ENCODE measurements around the gene TENT4A.

Gene TENT4A

DNA sequence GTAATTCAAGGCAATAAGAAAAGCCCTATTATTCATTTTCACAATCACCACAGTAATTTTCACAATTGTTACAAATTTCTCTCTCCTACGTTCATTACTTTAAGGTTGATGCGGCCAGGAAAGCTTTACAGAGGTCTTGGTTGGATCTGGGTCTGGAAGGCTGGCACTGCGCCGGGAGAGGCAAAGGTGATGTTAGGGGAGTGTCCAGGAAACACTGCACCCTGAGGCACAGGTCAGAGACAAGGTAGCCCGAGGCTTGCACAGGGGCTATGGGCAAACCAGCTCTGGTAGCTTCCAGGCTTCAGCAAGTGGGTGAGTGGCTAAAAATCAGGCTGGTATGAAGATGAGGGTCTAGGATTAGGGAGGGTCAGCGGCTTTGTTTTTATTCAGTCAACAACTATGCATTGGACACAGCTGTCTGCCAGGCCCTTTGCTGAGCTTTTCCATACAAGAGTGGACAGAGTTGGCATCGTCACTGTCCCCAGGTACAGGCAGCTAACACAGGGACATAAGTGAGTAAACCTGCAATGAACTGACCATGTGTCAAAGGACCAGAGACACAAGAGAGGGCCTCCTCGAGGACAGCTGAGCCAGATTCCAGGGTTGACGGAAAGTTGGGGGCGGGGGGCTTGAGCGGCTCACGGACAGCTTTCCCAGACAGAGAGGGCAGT, 12.4 kb upstream of the TENT4A start:
- no peak for DNase-seq

DNA sequence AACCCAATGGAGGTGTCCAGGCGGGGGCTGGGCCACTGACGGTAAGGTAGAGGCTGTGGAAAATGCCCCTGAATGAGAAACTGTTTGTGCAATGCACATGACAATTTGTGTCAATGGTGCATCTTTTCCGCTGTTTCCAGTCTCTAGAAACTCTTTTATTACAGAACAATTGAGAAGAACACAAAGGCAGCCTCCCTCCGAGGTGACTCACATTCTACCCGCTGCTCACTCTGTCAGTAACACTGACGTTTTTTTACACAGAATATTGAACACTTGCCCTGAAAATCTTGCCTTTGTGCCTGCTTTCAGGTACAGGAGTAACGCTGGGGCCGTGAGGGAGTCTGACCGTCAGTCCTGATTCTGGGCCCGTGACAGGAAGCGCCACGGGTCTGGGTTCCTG, 11.7 kb upstream of the TENT4A start:
- DNase-seq, result no peak

GRCh38 chr5:6702633-6703032, 10.6 kb upstream of the TENT4A start:
- DNase-seq, result no peak

- no peak for DNase-seq
Measured at GRCh38 chr5:6703806-6704205, 9.4 kb upstream of the TENT4A start.

DNA sequence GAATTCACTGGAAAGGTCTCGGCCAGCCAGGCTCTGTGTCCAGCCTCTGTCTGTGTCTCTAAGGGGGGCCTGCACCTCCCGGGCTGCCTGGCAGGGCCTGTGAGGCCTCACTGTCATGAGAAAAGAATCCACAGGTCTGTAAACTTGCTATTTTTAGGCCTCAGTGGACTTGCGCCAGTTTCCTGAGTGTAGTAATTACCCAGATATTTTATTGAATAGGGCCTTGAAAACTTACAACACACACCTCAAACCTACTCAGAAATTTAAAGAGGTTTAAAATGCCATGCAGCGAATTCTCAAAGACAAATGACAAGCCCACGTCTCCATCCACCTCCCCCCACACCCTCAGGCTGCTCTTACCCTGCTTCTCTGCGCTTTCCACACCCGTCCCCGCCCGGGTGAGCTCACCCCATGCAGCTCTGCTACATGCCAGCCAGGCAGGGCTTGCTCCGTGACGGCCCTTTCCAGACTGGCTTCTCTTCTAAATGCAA, 8.8 kb upstream of the TENT4A start:
- DNase-seq, result no peak

DNA sequence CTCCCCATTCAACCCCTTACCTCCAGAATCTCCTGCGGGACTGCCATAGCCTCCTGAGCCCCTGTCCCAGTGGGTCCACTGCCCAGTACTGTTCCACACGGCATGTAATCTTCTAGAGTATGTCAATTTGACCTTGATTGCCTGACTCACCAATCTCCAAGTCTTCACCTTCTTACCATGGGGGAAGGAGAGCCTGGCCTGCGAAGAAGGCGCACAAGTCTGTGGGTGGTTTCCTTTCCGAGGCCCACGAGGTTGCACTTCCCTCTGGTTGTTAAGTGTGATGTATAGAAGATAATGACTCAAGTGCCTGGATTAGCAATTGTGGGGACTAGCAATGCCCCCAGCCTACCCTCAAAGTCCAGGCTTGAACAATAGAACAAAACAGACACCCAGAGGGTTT, 8.1 kb upstream of the TENT4A start:
- DNase-seq, result no peak

DNA sequence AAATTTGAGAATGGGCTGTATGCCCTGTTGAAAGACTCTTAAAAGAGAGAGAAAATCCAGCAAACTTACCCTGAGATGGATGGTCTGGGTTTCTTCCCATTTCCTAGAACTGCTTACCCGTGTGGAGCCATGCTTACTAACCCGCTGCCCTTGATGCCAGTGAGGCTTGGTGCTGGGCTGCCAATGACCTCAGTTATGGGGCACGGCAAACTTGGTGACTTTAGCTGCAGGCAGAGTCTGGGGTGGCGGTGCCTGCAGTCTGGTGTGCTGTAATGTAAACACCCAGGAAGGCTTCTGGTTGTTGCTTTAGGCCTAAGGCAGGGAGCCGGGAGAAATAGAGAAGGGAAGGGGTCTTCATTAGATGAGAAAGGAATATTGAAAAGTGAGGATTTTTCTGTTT, 7.3 kb upstream of the TENT4A start:
- DNase-seq, result no peak

DNA sequence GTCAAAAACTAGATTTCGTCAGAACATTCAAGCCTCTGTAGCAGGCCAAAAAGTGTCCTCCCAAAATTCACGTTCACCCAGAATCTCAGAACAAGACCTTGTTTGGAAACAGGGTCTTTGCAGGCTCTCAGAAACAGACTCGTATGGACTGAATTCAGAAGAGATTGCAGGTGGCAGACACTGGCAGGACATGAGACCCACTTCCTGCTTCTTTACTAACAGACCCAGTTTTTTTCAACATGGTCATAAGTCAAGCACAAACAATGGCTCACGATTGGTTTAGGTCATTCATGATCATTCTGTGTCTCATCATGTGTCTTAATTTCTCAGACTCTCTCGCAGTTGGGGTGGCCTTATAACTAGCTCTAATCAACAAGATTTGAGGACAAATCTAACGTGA, 5.4 kb upstream of the TENT4A start:
- DNase-seq, result no peak

DNA sequence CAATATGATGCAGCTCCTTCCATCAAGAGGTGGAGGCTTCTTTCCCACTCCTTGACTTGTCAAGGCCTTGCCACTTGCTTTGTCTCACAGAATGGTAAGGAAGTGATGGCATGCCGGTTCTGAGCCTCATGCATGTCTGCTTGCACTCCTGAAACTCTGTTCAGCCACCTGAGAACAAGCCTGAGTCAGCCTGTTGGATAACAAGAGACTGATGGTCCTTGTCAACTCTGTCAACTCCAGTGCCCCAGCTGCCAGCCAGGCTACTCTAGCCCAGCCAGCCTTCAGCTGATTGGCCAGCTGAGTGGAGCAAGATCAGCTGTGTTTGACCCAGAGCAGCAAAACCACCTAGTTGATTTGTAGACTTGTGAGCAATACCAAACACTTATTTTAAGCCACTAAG, 4.4 kb upstream of the TENT4A start:
- no peak for DNase-seq

DNA sequence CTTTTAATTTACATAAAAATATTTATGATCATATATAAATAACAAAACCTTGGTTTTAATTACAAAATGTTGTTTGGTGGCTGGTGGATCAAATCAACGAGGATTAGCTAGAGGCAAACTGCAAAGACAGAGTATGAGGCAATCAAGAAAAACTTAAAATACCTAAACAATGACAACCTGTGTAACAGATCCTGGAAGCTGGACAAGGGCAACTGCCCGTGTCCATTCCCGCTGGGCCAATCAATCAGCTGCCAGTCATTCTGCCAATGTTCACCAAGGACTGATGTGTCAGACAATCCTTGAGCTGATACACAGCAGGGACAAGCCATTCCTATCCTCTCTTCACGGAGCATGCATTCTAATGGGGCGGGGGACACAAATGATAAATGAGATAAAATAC, 3.2 kb upstream of the TENT4A start:
- no peak for DNase-seq

DNA sequence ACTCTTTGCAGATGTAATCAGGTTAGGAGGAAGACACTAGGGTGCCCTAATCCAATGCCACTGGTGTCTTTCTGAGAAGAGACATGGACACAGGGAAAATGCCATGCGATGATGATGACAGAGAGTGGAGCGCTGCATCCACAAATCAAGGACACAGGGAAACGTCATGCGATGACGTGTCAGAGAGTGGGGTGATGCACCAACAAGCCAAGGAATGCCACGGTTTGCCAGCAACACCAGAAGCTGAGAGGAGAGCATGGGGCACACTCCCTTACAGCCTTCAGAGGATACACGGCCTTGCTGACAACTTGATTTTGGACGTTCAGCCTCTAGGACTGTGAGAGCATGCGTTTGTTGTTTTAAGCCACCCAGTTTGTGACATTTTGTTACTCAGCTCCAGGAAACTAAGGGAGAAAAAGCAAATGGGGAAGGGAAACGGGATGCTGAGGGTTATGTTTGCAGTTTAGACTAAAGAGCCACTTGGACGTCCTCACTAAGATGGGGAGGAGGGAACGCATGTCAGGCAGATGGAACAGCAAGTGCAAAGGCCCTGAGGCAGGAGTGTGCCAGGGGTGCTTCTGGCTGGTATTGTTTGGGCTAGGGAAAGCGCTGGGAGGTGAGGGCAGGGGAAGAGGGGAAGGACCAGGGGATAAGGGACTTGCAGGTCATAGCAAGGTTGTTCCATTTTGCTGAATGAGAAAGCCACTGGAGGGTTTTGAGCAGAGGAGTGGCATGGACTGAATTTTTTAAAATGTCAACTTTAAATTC, 2.5 kb upstream of the TENT4A start:
- DNase-seq, result no peak

- no peak for DNase-seq
Measured at GRCh38 chr5:6711409-6712141, 1.7 kb upstream of the TENT4A start.

DNA sequence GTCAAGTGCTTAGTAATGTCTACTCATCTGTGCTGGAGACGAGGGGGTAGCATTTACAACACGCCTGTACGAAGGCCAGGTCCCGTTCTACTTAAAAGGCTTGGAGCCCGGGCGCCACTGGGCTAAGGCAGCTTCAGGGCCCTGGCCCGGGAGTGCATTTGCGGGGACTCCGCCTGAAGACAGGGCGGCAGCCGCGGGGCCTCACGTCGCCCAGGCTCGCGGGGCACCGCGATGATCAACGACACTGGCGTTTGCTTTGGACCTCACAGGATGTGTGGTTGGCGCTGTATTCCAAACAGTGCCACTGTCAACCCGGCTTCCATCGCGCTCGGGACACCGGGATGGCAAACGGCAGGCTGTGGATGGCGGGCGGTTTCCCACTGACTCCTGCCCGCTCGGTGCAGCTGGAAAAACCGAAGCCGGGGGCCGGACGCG, 1.1 kb upstream of the TENT4A start:
- peak; percentile 63 for DNase-seq

DNA sequence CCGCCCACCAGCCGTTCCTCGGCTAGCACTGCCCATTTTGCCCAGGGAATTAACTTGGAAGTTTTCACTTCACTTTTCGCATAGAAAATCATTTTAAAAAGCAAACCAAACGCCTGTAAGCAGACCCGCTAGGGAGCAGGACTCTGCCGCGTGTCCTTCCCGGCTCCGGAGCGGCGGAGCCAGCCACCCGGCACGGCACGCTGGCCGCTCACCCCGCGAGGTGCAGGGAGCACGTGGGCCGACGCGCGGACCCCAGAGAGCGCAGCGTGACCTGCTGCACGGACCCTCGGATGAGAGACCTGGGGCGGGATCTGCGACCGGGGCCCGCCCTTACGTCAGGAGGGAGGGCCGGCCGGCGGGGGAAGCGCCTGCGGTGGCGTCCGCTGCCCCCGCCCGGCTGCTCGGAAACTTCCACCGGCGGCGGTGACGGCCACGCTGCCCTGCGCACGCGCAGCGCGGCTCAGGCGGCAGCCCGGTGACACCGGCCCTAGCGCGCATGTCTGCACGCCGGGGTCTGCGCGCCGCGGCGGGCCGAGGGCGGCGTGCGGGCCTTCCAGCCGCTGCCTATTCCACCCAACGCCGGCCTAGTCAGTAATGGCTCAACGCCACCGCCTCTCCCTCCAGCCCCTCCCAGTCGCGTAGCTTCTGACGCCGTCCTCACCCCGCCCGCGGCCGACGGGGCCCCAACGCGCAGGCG, 507 bp upstream of the TENT4A start:
- DNase-seq, result peak; percentile 97

GRCh38 chr5:6714226-6715041, 1.2 kb downstream of the TENT4A start:
- DNase-seq, result peak; percentile 34

DNA sequence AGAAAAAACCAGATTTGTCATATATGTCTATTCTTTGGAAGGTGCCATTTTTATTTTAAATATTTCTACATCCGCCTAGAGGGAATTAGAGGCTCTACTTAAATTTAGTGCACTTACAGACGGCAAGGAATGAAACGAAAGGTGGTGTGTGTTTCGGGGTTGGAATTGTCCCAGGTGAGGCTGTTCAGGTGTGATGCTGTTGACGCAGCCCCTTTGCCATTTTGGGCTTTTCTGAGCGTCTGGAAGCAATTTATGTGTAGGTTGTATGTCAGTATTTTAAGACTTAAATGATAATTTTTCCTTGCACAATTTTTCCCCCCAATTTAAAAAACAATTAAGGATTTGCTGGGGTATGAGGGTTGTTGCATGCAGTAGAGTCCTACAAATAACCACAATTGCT, 2.0 kb downstream of the TENT4A start:
- no peak for DNase-seq

GRCh38 chr5:6715758-6716628, 2.8 kb downstream of the TENT4A start:
- no peak for DNase-seq

DNA sequence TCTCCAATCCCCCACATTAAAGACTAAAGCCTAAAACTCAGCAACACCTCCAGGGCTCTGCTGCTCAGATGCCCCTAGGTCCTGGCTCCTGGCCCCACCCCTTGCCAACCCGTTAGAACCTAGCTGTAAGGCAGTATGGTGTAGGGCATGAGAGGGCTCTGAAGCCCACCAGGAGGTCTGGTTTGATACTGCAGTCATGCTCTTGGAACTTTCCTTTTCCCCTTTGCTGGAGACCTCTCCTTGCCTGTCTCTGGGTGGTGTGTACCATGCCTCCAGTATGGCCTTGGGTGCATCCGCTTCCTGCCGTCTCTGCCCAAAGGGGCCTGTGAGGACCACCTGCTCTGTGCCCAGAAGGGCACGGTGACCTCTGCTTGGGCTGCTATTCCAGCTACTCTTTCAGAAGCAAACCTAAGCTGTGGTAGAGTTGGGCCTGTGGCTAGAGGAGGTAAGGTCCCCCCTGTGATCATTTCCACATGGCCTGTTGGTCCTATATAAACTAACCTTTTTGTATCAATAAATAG, 3.5 kb downstream of the TENT4A start:
- DNase-seq, result no peak

DNA sequence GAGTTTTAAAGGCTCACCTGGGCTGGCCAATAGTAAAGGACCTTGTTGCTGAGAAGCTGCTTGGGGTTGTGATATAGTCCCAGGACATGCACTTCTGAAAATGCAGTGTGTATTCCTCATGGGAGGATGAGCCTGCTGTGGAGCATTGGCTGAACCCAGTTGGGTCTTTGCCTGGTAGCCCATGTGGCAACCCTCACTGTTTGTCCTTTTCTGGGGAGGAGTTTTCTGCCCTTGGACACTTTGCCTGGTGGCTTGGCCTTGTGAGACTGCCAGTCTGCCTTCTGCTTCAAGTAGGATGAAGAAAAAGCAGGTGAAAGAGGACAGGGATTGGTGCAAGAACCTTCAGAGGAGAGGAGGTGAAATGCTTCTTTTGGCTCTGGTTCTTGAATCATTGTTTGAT, 4.0 kb downstream of the TENT4A start:
- DNase-seq, result no peak

- no peak for DNase-seq
Measured at GRCh38 chr5:6717687-6718086, 4.5 kb downstream of the TENT4A start.

DNA sequence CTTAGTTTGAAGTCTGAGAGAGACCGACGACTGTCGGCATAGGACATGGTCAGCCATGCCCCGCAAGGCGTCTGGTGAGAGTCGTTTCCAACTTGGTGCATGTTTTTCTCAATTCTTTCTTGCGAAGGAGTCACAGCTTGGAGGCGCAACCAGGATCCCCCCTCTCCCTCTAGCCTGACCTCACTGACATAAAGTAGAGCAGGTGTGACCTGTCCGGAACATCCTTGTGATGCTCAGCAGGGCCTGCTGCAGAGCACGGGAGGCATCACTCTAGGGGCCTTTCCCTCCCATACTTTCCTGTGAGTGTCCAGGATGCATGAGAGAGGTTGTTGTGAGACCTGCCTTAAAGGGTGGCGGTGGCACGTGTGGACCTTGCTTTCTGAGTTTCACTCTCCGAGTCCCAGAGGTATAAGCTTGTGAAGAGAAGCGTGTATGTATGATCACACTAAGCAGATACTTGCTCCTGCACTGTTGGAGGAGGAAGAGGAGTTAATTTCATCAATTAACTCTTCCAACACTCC, 5.0 kb downstream of the TENT4A start:
- DNase-seq, result no peak

Measured in NCI-H146 (cell line).